Measurements from ENCODE around the gene TCP1. TPM values are rescaled to one million over a fixed set of nuclear protein-coding genes. Genes with fewer than 3 reads are reported as not detected.

TCP1 gene
- total and polyA plus RNA-seq, 2 of the 8 experiments (the other 6 are each of a cell fraction or from before 2014, with no cell fraction given) = 117 to 348 TPM

- TF ChIP-seq CHD7 (IDR thresholded peaks at IDR 0.05; ENCODE audit: insufficient replicate concordance, low read length) = no peak
- TF ChIP-seq CHD2 (IDR thresholded peaks at IDR 0.05; ENCODE audit: low read length) = no peak
- TF ChIP-seq POU5F1 (IDR thresholded peaks at IDR 0.05; ENCODE audit: low read depth, low read length) = no peak
- no peak for TF ChIP-seq GABPA (IDR thresholded peaks at IDR 0.05; ENCODE audit: borderline replicate concordance, insufficient read depth, low read length)
- no peak for TF ChIP-seq MAFK (IDR thresholded peaks at IDR 0.05; ENCODE audit: low read depth, low read length)
- TF ChIP-seq E2F6 (IDR thresholded peaks at IDR 0.05) = no peak
- no peak for TF ChIP-seq RNF2 (IDR thresholded peaks at IDR 0.05; ENCODE audit: borderline replicate concordance, low read depth, low read length, missing control alignments, poor library complexity, severe bottlenecking)
- no peak for TF ChIP-seq SIX5 (IDR thresholded peaks at IDR 0.05; ENCODE audit: low read depth, low read length)
- TF ChIP-seq KDM4A (IDR thresholded peaks at IDR 0.05; ENCODE audit: low read depth, low read length, severe bottlenecking) = no peak
- TF ChIP-seq CBX5 (IDR thresholded peaks at IDR 0.05; ENCODE audit: low read depth, low read length) = no peak
- TF ChIP-seq CHD1 (IDR thresholded peaks at IDR 0.05; ENCODE audit: low read depth, low read length) = no peak
Observed at GRCh38 chr6:159772196-159772595, 17.2 kb downstream of the TCP1 start (continued).
